ENCODE data around the gene TNIK.
"Not testable (repeated sequence)": the region's sequence is repeated elsewhere in the genome, so short reads cannot be mapped to it uniquely, and the experiment has no call there.

TNIK gene

GRCh38 chr3:171468296-171468906 lies 8.2 kb upstream of the TNIK start:
- DNase-seq: no peak

- DNase-seq: no peak
Observed at GRCh38 chr3:171465763-171466162, 5.6 kb upstream of the TNIK start.

GRCh38 chr3:171464462-171464861 lies 4.3 kb upstream of the TNIK start:
- no peak for DNase-seq

- DNase-seq: no peak
Observed at GRCh38 chr3:171462224-171462623, 2.0 kb upstream of the TNIK start.

- no peak for DNase-seq
Observed at GRCh38 chr3:171461525-171461917, 1.3 kb upstream of the TNIK start.

- DNase-seq: peak; percentile 48
Observed at GRCh38 chr3:171460725-171461524, 720 bp upstream of the TNIK start.

GRCh38 chr3:171459137-171459941 lies 866 bp downstream of the TNIK start:
- peak; percentile 40 for DNase-seq

GRCh38 chr3:171458864-171459136 lies 1.4 kb downstream of the TNIK start:
- DNase-seq: no peak

- no peak for DNase-seq
Observed at GRCh38 chr3:171458071-171458863, 1.9 kb downstream of the TNIK start.

GRCh38 chr3:171457607-171458061 lies 2.6 kb downstream of the TNIK start:
- no peak for DNase-seq

GRCh38 chr3:171456765-171457606 lies 3.2 kb downstream of the TNIK start:
- no peak for DNase-seq

- DNase-seq: no peak
Observed at GRCh38 chr3:171455603-171456550, 4.3 kb downstream of the TNIK start.

GRCh38 chr3:171454041-171454440 lies 6.2 kb downstream of the TNIK start:
- no peak for DNase-seq

GRCh38 chr3:171453180-171453886 lies 6.9 kb downstream of the TNIK start:
- no peak for DNase-seq

- no peak for DNase-seq
Observed at GRCh38 chr3:171452328-171452727, 7.9 kb downstream of the TNIK start.

GRCh38 chr3:171451915-171452314 lies 8.3 kb downstream of the TNIK start:
- no peak for DNase-seq

GRCh38 chr3:171447579-171447891 lies 12.7 kb downstream of the TNIK start:
- not testable (repeated sequence) for DNase-seq

GRCh38 chr3:171446801-171447578 lies 13.2 kb downstream of the TNIK start:
- no peak for DNase-seq

GRCh38 chr3:171446301-171446700 lies 13.9 kb downstream of the TNIK start:
- no peak for DNase-seq
